ENCODE results near the gene GALM.

GALM gene

GRCh38 chr2:38626326-38627035 lies 39.4 kb upstream of the GALM start:
- no peak overlapping the region for H3K4me3 ChIP-seq (ENCODE audit: low read depth, low read length)
- TF ChIP-seq CTCF (IDR thresholded peaks at IDR 0.05; ENCODE audit: borderline replicate concordance, insufficient read depth, low read depth, low read length) = no peak

DNA sequence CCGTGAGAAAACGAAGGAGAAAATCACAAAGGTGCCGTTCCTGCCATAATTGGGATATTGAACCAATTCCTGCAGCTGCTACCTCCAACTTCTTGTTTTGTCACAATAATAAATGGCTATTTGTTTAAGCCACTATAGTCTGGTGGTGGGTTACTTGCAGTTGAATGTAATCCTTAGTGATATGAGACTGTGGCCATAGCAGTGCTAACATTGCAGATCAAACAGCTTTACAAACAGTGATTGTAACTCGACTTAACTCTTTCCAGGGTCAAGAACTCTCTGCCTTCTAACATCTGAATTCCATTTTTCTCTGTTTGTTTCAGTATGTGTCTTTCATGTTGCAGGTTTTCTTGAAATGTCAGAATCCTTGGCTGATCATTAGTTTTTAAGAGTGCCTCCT lies 38.5 kb upstream of the GALM start:
- TF ChIP-seq CTCF (IDR thresholded peaks at IDR 0.05; ENCODE audit: borderline replicate concordance, insufficient read depth, low read depth, low read length) = no peak
- H3K4me3 ChIP-seq (ENCODE audit: low read depth, low read length) = no peak overlapping the region

GRCh38 chr2:38629684-38630083 lies 36.2 kb upstream of the GALM start:
- no peak for TF ChIP-seq CTCF (IDR thresholded peaks at IDR 0.05; ENCODE audit: borderline replicate concordance, insufficient read depth, low read depth, low read length)
- H3K4me3 ChIP-seq (ENCODE audit: low read depth, low read length) = no peak overlapping the region

- TF ChIP-seq CTCF (IDR thresholded peaks at IDR 0.05; ENCODE audit: borderline replicate concordance, insufficient read depth, low read depth, low read length) = no peak
- no peak overlapping the region for H3K4me3 ChIP-seq (ENCODE audit: low read depth, low read length)
Observed at GRCh38 chr2:38631976-38632375, 33.9 kb upstream of the GALM start.

DNA sequence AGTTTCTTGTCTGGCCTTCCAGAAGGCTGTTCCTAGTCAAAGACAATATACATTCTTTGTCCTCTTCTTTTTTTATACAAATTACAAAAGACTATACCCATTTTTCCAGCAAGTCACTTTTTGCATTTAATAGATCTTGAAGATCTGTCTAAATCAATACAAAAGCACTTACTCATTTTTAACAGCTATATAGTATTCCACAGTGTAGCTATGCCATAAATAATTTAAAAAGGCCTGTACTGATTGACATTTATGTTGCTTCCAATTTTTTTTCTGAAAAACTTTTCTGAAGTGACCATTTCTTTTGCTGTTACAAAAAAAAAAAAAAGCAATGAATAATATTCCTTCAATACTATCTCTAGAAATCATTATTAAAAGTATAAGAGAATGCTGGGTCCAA lies 32.9 kb upstream of the GALM start:
- H3K4me3 ChIP-seq (ENCODE audit: low read depth, low read length) = no peak overlapping the region
- TF ChIP-seq CTCF (IDR thresholded peaks at IDR 0.05; ENCODE audit: borderline replicate concordance, insufficient read depth, low read depth, low read length) = no peak

GRCh38 chr2:38633895-38634294 lies 32.0 kb upstream of the GALM start:
- no peak for TF ChIP-seq CTCF (IDR thresholded peaks at IDR 0.05; ENCODE audit: borderline replicate concordance, insufficient read depth, low read depth, low read length)
- no peak overlapping the region for H3K4me3 ChIP-seq (ENCODE audit: low read depth, low read length)

DNA sequence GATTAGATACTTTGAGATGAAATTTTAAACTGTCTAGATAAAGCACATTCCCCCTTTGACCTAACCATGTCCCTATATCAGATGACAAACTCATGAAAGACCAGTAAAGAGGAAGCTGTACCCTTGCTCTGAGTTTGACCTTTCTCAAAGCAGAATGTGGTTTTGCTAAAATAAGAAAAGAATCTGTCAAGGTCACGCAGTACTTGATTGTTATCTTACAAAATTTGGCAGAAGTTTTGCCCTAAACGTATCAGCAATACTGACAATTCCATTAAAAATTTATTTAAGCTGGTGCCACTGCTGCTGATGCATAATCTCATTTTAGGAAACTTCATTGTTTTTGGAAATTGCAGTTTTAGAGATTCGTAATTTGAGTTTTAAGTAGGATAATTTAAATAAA lies 31.2 kb upstream of the GALM start:
- no peak overlapping the region for H3K4me3 ChIP-seq (ENCODE audit: low read depth, low read length)
- no peak for TF ChIP-seq CTCF (IDR thresholded peaks at IDR 0.05; ENCODE audit: borderline replicate concordance, insufficient read depth, low read depth, low read length)

Data from GM12875 (cell line).